HG03460 (cell line): Measurements from ENCODE around the gene GRAMD4.

Source experiments
- ATAC-seq: cut with Tn5 transposase; IDR thresholded peaks from one replicate; pipeline ENCODE4 v1.9.1; 2021; ENCODE audit not compliant: unreplicated experiment

The GRAMD4 gene

GRCh38 chr22:46582281-46582933, 37.8 kb upstream of the GRAMD4 start:
- ATAC-seq, result no peak

GRCh38 chr22:46583571-46583970, 36.6 kb upstream of the GRAMD4 start:
- ATAC-seq, result no peak

GRCh38 chr22:46584081-46584921, 35.9 kb upstream of the GRAMD4 start:
- ATAC-seq, result no peak

- no peak for ATAC-seq
These were observed 34.7 kb upstream of the GRAMD4 start for GRCh38 chr22:46585340-46586122.

- ATAC-seq, result no peak
These were observed 34.1 kb upstream of the GRAMD4 start for GRCh38 chr22:46586123-46586519.

- no peak for ATAC-seq
These were observed 33.6 kb upstream of the GRAMD4 start for GRCh38 chr22:46586531-46587011.

GRCh38 chr22:46587061-46587460, 33.1 kb upstream of the GRAMD4 start:
- peak; percentile 47 for ATAC-seq

- ATAC-seq, result peak; percentile 58
These were observed 32.5 kb upstream of the GRAMD4 start for GRCh38 chr22:46587492-46588278.

- no peak for ATAC-seq
These were observed 31.7 kb upstream of the GRAMD4 start for GRCh38 chr22:46588279-46589140.

GRCh38 chr22:46589141-46589748, 30.9 kb upstream of the GRAMD4 start:
- no peak for ATAC-seq

- ATAC-seq, result no peak
These were observed 30.3 kb upstream of the GRAMD4 start for GRCh38 chr22:46589871-46590271.

GRCh38 chr22:46590334-46590733, 29.9 kb upstream of the GRAMD4 start:
- ATAC-seq, result no peak

- ATAC-seq, result no peak
These were observed 28.3 kb upstream of the GRAMD4 start for GRCh38 chr22:46591930-46592329.

GRCh38 chr22:46592390-46592872, 27.8 kb upstream of the GRAMD4 start:
- no peak for ATAC-seq

GRCh38 chr22:46593211-46593681, 26.9 kb upstream of the GRAMD4 start:
- ATAC-seq, result no peak

- no peak for ATAC-seq
These were observed 25.9 kb upstream of the GRAMD4 start for GRCh38 chr22:46593996-46594946.

GRCh38 chr22:46594947-46595298, 25.3 kb upstream of the GRAMD4 start:
- no peak for ATAC-seq

- no peak for ATAC-seq
These were observed 24.6 kb upstream of the GRAMD4 start for GRCh38 chr22:46595545-46595944.
